MG63 (cell line): ENCODE measurements around the gene NCKAP5. TPM values are rescaled to one million over a fixed set of nuclear protein-coding genes. Genes with fewer than 3 reads are reported as not detected.

ENCODE experiments used
- DNase-seq: peaks from one replicate; pipeline ENCODE4 v3.0.0-alpha.2; 2020
- H3K27me3 ChIP-seq: fragments of 250-450 bp; sonication (Bioruptor Pico); 2 replicates; pipeline ENCODE4 v1.5.1; 2020; ENCODE audit warnings: mild to moderate bottlenecking, moderate library complexity
- H3K36me3 ChIP-seq: fragments of 250-450 bp; sonication (Bioruptor Pico); 2 replicates; pipeline ENCODE4 v1.5.1; 2020; ENCODE audit warnings: mild to moderate bottlenecking, moderate library complexity
- H3K4me3 ChIP-seq: fragments of 250-450 bp; sonication (Bioruptor Pico); 2 replicates; pipeline ENCODE4 v1.5.1; 2020; ENCODE audit warnings: mild to moderate bottlenecking, moderate library complexity
- H3K9me3 ChIP-seq: fragments of 250-450 bp; sonication (Bioruptor Pico); 2 replicates; pipeline ENCODE4 v1.5.1; 2020; ENCODE audit warnings: mild to moderate bottlenecking, moderate library complexity
- total RNA-seq: library from RNA; depleted of rRNA; stranded (reverse); fragments of >200 nt; shearing (Covaris generic); gene quantifications from 2 replicates; pipeline ENCODE4 v1.2.3, GENCODE V29; 2014; ENCODE audit warnings: low replicate concordance

Gene NCKAP5
- total RNA-seq, 1 experiment from 2014 or later = not detected

- Histone ChIP-seq H3K36me3 (no peaks in the 10 kb centered on the region), H3K4me3 (no peak overlapping the region), H3K9me3 (no peaks in the 10 kb centered on the region), H3K27me3 (no peaks in the 10 kb centered on the region)
- DNase-seq = peak; percentile 78
These were observed 18.7 kb upstream of the NCKAP5 start for GRCh38 chr2:133586978-133587377.

- H3K4me3 ChIP-seq = no peak overlapping the region
- no peak for DNase-seq
- no peaks in the 10 kb centered on the region for H3K36me3 ChIP-seq
- no peaks in the 10 kb centered on the region for H3K9me3 ChIP-seq
- no peaks in the 10 kb centered on the region for H3K27me3 ChIP-seq
These were observed 12.9 kb upstream of the NCKAP5 start for GRCh38 chr2:133581010-133581760.

GRCh38 chr2:133579274-133579673, 11.0 kb upstream of the NCKAP5 start:
- DNase-seq = peak; percentile 64
- Histone ChIP-seq H3K4me3 (no peak overlapping the region), H3K36me3 (no peaks in the 10 kb centered on the region), H3K27me3 (no peaks in the 10 kb centered on the region), H3K9me3 (no peaks in the 10 kb centered on the region)

- no peaks in the 10 kb centered on the region for H3K27me3 ChIP-seq
- no peak for DNase-seq
- H3K36me3 ChIP-seq = no peaks in the 10 kb centered on the region
- no peaks in the 10 kb centered on the region for H3K9me3 ChIP-seq
- H3K4me3 ChIP-seq = no peak overlapping the region
These were observed 8.5 kb upstream of the NCKAP5 start for GRCh38 chr2:133576714-133577113.

GRCh38 chr2:133574620-133575019, 6.4 kb upstream of the NCKAP5 start:
- DNase-seq = no peak
- no peaks in the 10 kb centered on the region for H3K27me3 ChIP-seq
- H3K4me3 ChIP-seq = no peak overlapping the region
- no peaks in the 10 kb centered on the region for H3K9me3 ChIP-seq
- H3K36me3 ChIP-seq = no peaks in the 10 kb centered on the region

- Histone ChIP-seq H3K4me3 (no peak overlapping the region), H3K36me3 (no peaks in the 10 kb centered on the region), H3K9me3 (no peaks in the 10 kb centered on the region), H3K27me3 (no peaks in the 10 kb centered on the region)
- DNase-seq = no peak
These were observed 5.9 kb upstream of the NCKAP5 start for GRCh38 chr2:133574186-133574585.

- Histone ChIP-seq H3K27me3 (no peaks in the 10 kb centered on the region), H3K4me3 (no peak overlapping the region)
- DNase-seq = no peak
These were observed 5.4 kb upstream of the NCKAP5 start for GRCh38 chr2:133573491-133574162.

GRCh38 chr2:133571249-133571648, 3.0 kb upstream of the NCKAP5 start:
- DNase-seq = no peak
- H3K9me3 ChIP-seq = no peaks in the 10 kb centered on the region
- H3K27me3 ChIP-seq = no peaks in the 10 kb centered on the region

More at GRCh38 chr2:133573491-133574162, 5.4 kb upstream of the NCKAP5 start:
- Histone ChIP-seq H3K9me3 (no peaks in the 10 kb centered on the region), H3K36me3 (no peaks in the 10 kb centered on the region)

GRCh38 chr2:133570542-133570941, 2.3 kb upstream of the NCKAP5 start:
- H3K27me3 ChIP-seq = no peaks in the 10 kb centered on the region
- DNase-seq = no peak
- H3K9me3 ChIP-seq = no peaks in the 10 kb centered on the region
- H3K4me3 ChIP-seq = no peak overlapping the region
- no peaks in the 10 kb centered on the region for H3K36me3 ChIP-seq

More at GRCh38 chr2:133571249-133571648, 3.0 kb upstream of the NCKAP5 start:
- no peaks in the 10 kb centered on the region for H3K36me3 ChIP-seq
- no peak overlapping the region for H3K4me3 ChIP-seq

GRCh38 chr2:133569286-133569830, 1.1 kb upstream of the NCKAP5 start:
- Histone ChIP-seq H3K36me3 (no peaks in the 10 kb centered on the region), H3K27me3 (no peaks in the 10 kb centered on the region), H3K9me3 (no peaks in the 10 kb centered on the region), H3K4me3 (no peak overlapping the region)
- DNase-seq = no peak

GRCh38 chr2:133568598-133568997, 335 bp upstream of the NCKAP5 start:
- Histone ChIP-seq H3K4me3 (no peak overlapping the region; the same call in 1 of the 2 replicates), H3K27me3 (no peaks in the 10 kb centered on the region)

GRCh38 chr2:133562558-133562957, 5.7 kb downstream of the NCKAP5 start:
- H3K4me3 ChIP-seq = no peak overlapping the region
- no peaks in the 10 kb centered on the region for H3K9me3 ChIP-seq
- H3K27me3 ChIP-seq = no peaks in the 10 kb centered on the region
- DNase-seq = no peak
- H3K36me3 ChIP-seq = no peaks in the 10 kb centered on the region

More at GRCh38 chr2:133568598-133568997, 335 bp upstream of the NCKAP5 start:
- Histone ChIP-seq H3K9me3 (no peaks in the 10 kb centered on the region), H3K36me3 (no peaks in the 10 kb centered on the region)
- DNase-seq = no peak

GRCh38 chr2:133561045-133561852, 7.0 kb downstream of the NCKAP5 start:
- Histone ChIP-seq H3K4me3 (no peak overlapping the region), H3K36me3 (no peaks in the 10 kb centered on the region), H3K27me3 (no peaks in the 10 kb centered on the region), H3K9me3 (no peaks in the 10 kb centered on the region)
- DNase-seq = no peak

- Histone ChIP-seq H3K27me3 (no peaks in the 10 kb centered on the region), H3K36me3 (no peaks in the 10 kb centered on the region), H3K9me3 (no peaks in the 10 kb centered on the region), H3K4me3 (no peak overlapping the region)
- no peak for DNase-seq
These were observed 10.6 kb downstream of the NCKAP5 start for GRCh38 chr2:133557614-133558013.

GRCh38 chr2:133553838-133554408, 14.3 kb downstream of the NCKAP5 start:
- Histone ChIP-seq H3K36me3 (no peaks in the 10 kb centered on the region), H3K27me3 (no peaks in the 10 kb centered on the region), H3K4me3 (no peak overlapping the region), H3K9me3 (no peaks in the 10 kb centered on the region)
- DNase-seq = no peak

GRCh38 chr2:133553251-133553650, 15.0 kb downstream of the NCKAP5 start:
- DNase-seq = no peak
- H3K4me3 ChIP-seq = no peak overlapping the region

GRCh38 chr2:133552821-133553220, 15.4 kb downstream of the NCKAP5 start:
- Histone ChIP-seq H3K27me3 (no peaks in the 10 kb centered on the region), H3K9me3 (no peaks in the 10 kb centered on the region), H3K4me3 (no peak overlapping the region), H3K36me3 (no peaks in the 10 kb centered on the region)
- no peak for DNase-seq

More at GRCh38 chr2:133553251-133553650, 15.0 kb downstream of the NCKAP5 start:
- no peaks in the 10 kb centered on the region for H3K27me3 ChIP-seq
- H3K9me3 ChIP-seq = no peaks in the 10 kb centered on the region
- no peaks in the 10 kb centered on the region for H3K36me3 ChIP-seq
